ENCODE results near the gene SLC6A3.

The SLC6A3 gene

GRCh38 chr5:1445313-1445688, at the start of gene SLC6A3:
Gene SLC6A3, minus strand, starts transcription at chr5:1445440. Its CDS starts 2,243 bp downstream, at chr5:1443197.
- DNase-seq = no peak

DNA sequence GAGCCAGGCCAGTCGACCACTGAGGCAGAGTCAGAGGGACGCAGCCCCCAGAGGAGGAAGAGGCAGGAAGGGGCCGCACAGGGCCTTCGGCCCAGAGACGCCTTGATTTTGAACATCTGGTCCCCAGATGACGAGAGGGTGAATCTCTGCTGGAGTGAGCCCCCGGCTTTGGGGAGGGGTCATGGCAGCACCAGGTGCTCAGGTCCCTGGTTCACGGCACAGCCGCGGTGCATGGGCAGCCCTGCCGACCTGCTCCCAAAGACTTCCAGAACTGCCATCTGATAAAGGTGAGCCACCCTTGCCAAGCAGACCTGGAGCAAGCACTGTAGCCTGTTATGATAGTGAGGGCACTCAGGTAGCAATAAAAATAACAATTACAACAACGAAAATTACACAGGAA, 48.7 kb upstream of the SLC6A3 start:
- no peak for DNase-seq

GRCh38 chr5:1493413-1493812, 48.2 kb upstream of the SLC6A3 start:
- DNase-seq = no peak

DNA sequence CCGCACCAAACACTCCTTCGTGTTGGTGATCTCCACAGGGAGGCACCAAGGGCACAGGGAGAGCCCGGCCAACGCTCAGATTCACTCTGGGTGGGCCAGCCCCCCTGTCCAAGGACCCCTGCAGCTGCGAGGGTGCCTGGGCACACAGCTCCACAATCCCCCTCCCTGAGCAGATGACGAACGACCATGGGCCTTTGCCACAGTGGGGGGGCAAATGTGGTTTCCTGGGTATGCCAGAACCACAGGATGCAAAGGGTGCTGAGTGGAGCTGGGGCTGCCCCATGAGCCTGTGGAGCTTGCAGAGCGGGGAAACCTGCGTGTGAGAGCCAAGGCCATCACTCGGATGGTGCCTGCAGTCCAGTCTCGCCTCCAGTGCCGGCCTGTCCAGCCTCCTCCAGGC, 47.5 kb upstream of the SLC6A3 start:
- no peak for DNase-seq

DNA sequence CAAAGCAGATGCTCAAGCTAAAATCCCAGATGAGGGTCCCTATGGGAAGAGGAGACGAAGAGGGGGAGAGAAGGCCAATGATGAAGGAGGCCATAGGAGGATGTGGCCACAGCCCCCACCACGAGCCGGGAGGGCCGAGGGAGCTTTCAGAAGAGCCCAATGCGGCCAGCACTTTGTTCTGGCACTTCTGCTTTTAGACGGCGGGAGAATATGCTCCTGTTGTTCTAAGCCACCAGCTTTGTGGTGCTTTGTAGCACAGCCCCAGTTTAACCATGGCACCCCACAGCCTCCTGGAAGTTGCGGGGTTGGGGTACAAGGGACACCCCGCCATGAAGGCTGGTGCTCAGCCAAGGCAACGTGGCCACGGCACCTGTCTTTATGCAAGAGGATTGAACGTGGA, 45.1 kb upstream of the SLC6A3 start:
- no peak for DNase-seq

GRCh38 chr5:1489754-1490153, 44.5 kb upstream of the SLC6A3 start:
- DNase-seq = no peak

DNA sequence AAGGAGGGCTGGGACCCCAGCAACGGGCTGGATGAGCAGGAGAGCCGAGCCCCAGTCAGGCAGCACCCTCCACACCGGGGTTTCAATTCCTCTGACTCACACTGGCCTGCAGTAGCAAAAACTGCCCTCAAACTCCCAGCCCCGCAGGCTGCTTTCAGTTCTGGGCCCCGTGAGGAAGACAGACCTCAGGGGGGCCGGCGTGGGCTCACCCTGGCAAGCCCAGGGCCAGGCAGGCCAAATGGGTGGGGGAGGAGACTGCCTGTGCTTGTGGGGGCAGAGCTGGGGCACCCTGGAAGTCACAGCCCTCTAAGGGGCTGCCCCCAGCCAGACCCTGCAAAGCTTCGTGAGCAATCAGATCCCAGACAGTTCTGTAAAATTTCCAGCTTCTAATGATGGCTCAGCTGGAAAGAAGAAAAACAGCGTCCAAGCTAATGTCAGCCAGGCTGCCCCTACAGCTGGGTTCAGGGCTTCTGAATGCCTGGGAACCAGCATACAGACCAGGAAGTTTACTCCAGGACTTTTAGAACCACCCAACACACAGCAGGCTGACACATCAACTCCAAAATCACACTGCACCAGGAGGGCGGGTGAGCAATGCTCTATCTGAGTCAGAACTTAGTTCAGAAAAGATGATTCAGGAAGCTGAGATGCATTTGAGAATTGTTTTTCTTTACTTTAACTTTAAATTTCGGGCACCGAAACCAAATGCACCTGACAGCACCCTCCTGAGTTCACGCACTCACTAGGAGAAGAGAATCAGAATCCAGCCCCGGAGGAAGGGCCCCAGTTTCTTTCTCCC, 43.8 kb upstream of the SLC6A3 start:
- no peak for DNase-seq

GRCh38 chr5:1487079-1487764, 42.0 kb upstream of the SLC6A3 start:
- no peak for DNase-seq

DNA sequence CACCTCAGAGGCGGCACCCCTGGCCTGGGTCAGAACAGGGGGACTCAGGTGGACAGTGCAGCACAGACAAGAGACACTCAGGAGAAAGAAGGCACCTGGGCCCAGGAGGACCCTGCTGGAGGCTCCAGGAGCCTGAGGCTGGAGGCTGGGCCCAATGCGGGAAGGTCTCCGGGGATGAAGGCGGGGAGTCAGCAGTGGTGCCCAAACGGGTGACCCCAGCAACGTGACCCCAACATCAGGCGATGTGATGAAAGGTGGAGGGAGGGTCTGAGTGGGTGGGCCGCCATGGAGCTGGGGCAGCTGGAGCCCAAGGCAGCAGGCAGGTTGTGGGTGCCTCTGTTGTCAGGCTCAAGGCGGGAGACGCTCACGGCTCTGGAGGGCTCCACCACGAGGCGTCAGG, 41.0 kb upstream of the SLC6A3 start:
- no peak for DNase-seq

DNA sequence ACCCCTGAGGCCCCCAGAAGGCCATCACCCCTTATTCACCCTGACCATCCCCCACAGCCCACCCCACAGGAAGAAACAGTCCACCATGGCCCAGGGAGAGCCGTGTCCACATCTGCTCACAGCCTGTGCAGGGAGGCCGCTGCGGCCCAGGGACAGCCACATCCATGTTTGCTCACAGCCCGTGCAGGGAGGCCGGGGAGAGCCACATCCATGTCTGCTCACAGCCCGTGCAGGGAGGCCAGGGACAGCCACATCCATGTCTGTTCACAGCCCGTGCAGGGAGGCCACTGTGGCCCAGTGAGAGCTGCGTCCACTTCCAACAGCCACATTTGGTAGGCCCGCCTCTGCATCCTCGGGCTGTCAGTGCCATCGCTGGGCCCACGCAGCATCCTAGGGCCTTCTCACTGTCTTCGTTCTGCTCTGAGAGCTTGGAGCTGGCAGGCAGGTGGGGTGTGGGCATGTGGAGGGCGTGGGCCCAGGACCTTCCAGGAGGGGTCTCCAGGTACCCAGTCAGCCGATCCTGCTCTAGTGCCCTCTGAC, 40.4 kb upstream of the SLC6A3 start:
- no peak for DNase-seq

DNA sequence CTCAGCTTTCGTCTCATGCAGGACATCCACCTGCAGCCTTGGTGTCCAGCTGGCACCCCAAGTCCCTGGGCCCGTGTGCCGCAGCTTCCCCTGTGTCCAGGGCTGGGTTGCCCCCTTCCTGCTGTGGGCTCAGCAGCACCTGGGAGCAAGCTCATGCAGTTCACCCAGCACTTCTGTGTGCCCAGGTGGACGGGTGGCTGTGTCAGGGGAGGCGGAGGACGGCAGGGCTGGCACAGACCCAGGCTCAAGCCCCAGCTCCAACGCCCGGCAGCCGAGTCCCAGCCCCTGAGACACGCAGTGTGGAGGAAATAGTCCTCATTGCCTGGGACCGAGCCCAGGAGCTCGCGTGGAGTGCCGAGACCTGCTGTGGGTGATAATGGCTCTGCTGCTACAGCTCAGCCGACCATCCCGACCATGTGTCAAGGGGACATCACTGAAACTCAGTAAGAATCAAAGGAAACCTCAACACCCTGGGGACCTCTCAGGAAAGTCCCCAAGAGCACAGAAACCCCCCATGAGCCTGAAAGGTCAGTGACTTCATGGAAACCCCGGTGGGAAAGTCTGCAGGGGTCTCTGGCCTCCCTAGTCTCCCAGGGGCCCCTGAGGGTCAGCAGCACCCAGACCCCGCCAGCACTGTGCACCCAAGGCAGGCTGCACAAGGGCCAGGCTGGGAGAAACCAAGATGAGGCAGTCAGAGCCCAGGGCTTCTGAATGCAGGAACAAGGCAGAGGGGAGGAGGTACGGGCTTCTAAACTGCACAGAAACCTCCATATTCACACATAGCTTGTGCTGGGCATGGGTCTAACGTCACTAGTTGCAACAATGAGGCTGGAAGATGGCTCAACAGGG, 39.7 kb upstream of the SLC6A3 start:
- no peak for DNase-seq

DNA sequence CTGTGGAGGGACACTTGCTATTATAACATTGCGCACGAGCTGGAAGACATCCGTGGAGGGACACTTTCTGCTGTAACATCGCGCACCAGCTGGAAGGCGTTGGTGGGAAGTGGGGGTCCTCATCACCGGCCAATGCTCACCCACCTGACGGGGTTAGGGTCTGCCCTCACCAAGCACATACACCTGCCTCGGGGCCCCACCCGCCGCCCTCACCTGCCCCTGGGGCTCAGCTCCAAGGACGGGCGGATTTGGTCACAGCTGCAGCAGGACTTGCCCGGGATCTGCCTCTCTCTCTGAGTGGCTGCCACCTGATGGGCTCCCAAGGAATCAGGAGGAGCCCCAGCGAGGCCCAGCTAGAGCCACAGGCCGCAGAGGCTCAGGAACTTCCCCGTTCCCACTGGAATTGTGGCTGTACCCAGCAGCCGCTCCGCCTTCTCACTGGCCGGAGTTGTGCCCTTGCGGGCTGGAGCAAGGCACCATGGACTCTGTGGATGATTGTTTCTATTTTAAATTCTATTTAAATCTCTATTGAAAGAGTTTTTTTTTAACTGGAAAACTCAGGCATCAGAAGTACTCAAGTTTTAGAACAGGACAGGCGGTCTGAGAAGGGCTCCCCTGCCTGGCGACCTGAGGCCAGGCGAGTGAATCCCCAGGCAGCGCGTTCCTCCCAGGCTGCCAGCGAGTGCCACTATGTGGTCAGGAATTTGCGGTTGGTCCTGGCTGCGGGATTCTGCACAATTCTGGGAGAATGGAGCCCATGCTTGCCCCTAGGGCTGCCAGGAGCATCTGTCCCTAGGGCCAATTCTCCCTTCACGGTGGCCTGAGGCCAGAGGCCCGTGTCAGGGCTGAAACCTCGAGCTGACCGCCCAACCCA, 38.9 kb upstream of the SLC6A3 start:
- no peak for DNase-seq

DNA sequence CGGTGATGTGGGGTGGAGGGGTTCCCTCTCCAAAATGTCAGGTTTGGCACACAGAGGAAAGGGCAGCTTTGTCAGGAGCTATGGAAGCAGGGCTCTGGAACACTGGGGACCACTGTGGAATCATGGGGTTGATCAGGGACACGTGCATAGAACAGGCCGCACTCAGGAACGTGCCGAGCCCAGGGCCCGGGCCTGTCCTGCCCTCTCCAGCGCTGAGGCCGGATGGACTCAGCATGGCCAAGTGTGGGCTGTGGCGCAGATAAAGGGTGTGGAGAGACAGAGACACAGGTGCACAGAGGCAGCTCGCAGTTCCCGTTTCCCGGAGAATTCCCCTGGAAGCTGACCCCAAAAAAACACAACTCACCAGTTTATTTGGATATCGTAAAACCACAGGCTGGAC, 37.8 kb upstream of the SLC6A3 start:
- DNase-seq = no peak

DNA sequence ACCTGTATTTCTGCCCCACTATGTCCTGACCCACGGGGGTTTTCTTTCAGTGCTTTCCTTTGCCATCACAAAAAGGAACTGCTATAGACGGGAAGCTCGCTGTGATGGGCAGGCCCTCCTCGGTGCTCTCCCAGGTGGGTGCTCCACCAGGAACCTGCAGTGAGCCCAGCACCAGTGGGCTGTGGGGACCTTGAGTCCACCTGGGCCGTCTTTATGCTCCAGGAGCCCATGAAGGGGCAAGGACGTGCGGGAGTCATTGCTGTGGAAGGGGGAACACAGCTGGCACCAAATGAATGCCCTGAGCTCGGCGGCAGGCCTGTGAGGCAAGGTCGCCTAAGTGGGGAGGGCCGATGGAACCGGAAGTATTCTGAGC, 36.7 kb upstream of the SLC6A3 start:
- DNase-seq = no peak

DNA sequence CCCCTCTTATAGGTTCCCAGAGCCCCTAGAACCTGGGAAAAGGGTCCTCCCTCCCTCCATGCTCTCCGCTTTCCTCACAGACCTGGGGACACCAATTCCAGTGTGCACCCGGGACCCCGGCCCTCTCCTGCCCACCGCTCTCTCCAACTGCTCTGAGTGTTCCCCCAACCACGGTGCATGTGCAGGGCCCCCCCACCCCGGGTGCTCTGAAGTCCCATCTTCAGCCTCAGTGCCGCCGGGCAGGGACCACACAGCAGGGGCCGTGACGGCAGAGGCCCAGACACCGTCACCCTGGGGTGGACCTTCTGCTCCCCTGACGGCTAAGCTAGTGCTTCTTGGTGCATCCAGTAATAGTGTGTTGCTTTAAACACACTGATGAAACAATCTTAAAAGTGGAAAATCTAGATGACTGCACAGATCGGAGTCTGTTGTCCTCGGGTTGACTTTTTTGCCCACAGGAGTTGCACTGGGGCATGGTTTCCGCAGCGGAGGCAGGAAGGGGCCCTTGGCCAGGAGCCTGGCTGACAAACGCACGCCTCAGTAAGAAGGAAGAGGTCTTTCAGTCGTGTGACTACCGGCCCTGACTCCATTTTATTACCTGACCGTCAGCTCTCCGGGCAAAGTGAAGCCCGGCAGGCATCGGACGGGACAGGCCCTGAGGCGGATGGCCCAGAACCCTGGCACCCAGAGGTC, 36.2 kb upstream of the SLC6A3 start:
- no peak for DNase-seq

DNA sequence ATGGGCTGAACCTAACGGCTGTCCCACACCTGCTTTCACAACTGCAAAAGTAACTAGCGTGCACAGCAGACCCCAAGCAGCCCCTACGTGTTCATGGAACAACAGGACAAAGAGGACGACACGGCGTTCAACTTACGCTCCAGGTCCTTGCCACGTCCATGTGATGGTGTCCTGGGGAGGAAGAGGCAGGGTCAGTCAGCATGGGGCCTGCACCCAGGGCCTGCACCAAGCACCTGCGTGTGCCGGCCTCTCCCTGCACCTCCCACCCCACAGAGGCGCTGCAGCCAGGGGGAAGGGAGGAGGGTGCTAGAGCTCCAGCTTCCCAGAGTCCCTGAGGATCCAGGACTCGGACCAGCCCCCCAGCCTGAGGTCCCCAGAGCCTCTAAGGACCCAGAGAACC, 35.6 kb upstream of the SLC6A3 start:
- DNase-seq = no peak

GRCh38 chr5:1480217-1480616, 35.0 kb upstream of the SLC6A3 start:
- DNase-seq = no peak

DNA sequence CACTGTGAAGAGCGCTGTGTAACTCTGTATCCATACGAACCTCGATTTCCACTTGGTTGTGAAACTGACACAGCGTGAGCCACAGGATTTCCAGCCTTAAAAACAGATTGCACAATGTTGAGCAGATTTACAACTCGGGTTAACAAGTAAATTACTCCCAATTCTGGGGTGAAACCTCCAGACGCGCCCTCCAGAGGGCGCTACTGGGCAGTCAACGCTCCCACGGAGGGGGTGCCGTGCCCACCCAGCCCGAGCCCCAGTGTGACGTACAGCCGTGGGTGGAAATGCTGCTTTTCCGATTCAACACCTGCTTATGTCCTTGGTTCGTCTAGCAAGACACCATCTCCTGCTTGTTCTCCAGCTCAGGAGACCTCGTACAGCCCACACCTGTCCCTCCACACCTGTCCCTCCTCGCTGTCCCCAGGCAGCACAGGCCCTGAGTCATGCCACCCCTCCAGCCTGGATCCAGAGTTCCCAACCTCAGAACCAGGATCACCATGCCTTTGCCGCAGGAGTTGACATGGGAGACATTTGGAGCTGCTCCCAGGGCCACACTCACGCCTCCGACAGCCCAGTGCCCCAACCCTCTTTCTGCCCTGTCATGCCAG, 34.4 kb upstream of the SLC6A3 start:
- no peak for DNase-seq

GRCh38 chr5:1479066-1479465, 33.8 kb upstream of the SLC6A3 start:
- DNase-seq = no peak

GRCh38 chr5:1478271-1479035, 33.2 kb upstream of the SLC6A3 start:
- no peak for DNase-seq

GRCh38 chr5:1477341-1477740, 32.1 kb upstream of the SLC6A3 start:
- DNase-seq = no peak

Measured in NCI-H1048 (cell line).